Upper lobe of left lung (tissue), 6 donors: Measurements from ENCODE around the gene OBSCN. TPM values are rescaled to one million over a fixed set of nuclear protein-coding genes. Genes with fewer than 3 reads are reported as not detected.

ENCODE experiments used
- ATAC-seq, 2 donors: fragments of 200-7000 bp; cut with Tn5 transposase; one replicate each; pipeline ENCODE4 v1.9.1; 2022; ENCODE audit warnings: mild to moderate bottlenecking in 2 of 2, moderate library complexity in 2 of 2; ENCODE audit not compliant: low FRiP score in 2 of 2
- DNase-seq, 2 donors: peaks; one replicate each; pipeline ENCODE4 v3.0.0-alpha.2; 2019 to 2020
- H3K27ac ChIP-seq, 4 donors: fragments of 200-600 bp; sonication (generic); one replicate each; pipeline ENCODE4 v1.5.1; 2016 to 2019
- H3K27me3 ChIP-seq, 4 donors: fragments of 200-600 bp; sonication (generic); one replicate each; pipeline ENCODE4 v1.5.1; 2017 to 2019
- H3K36me3 ChIP-seq, 4 donors: fragments of 200-600 bp; sonication (generic); one replicate each; pipeline ENCODE4 v1.5.1; 2016 to 2019
- H3K4me1 ChIP-seq, 4 donors: fragments of 200-600 bp; sonication (generic); one replicate each; pipeline ENCODE4 v1.5.1; 2018 to 2019
- H3K4me3 ChIP-seq, 4 donors: fragments of 200-600 bp; sonication (generic); one replicate each; pipeline ENCODE4 v1.5.1; 2017 to 2019; ENCODE audit warnings: mild to moderate bottlenecking in 2 of 4, moderate library complexity in 1 of 4
- H3K9me3 ChIP-seq, 4 donors: fragments of 200-600 bp; sonication (generic); one replicate each; pipeline ENCODE4 v1.5.1; 2018 to 2019
- EP300 ChIP-seq, 4 donors: sonication (generic); formaldehyde crosslinking; IDR thresholded peaks; one replicate each; pipeline ENCODE4 v1.5.1; 2017; ENCODE audit warnings: antibody characterized with exemption in 4 of 4, control low read depth in 2 of 4
- POLR2A ChIP-seq, 4 donors: fragments of 450-650 bp; IDR thresholded peaks; one replicate each; pipeline ENCODE4 v1.5.1; 2016 to 2017; ENCODE audit warnings: antibody characterized with exemption in 4 of 4, mild to moderate bottlenecking in 2 of 4
- POLR2AphosphoS5 ChIP-seq, 2 donors: sonication (generic); formaldehyde crosslinking; IDR thresholded peaks; one replicate each; pipeline ENCODE4 v1.5.1; 2017; ENCODE audit warnings: antibody characterized with exemption in 2 of 2
- WGBS, 2 donors: methylation state at CpG; one replicate each; pipeline ENCODE4 v1.1.5; 2017 to 2018; 5-methylcytosine and 5-hydroxymethylcytosine counted together
- total RNA-seq, 6 donors: library from RNA; depleted of rRNA in 4 of 6; stranded (reverse); fragments of >200 nt in 4 of 6; gene quantifications; one replicate each; pipeline versions ENCODE4 v1.1.0 to v1.2.1, GENCODE V29; 2016 to 2021
- TF ChIP-seq, protein P1 (sequence below), 6 experiments: fragments of 450-650 bp in 4 of 6; fragments of 200-600 bp in 2 of 6; sonication (generic) in 2 of 6; IDR thresholded peaks; one replicate each; pipeline ENCODE4 v1.5.1; 2016 to 2019; ENCODE audit warnings: antibody characterized with exemption in 6 of 6
- donor health status: DM: no; HTN: no; CAD: no; lungs with moderate emphysema.
- donor health status: DM: no; HTN: yes; CAD: no; lungs with severe emphysema.

OBSCN gene
- total RNA-seq, 6 donors from 2014 or later: 15.7 to 160 (median 47.0) TPM

DNA sequence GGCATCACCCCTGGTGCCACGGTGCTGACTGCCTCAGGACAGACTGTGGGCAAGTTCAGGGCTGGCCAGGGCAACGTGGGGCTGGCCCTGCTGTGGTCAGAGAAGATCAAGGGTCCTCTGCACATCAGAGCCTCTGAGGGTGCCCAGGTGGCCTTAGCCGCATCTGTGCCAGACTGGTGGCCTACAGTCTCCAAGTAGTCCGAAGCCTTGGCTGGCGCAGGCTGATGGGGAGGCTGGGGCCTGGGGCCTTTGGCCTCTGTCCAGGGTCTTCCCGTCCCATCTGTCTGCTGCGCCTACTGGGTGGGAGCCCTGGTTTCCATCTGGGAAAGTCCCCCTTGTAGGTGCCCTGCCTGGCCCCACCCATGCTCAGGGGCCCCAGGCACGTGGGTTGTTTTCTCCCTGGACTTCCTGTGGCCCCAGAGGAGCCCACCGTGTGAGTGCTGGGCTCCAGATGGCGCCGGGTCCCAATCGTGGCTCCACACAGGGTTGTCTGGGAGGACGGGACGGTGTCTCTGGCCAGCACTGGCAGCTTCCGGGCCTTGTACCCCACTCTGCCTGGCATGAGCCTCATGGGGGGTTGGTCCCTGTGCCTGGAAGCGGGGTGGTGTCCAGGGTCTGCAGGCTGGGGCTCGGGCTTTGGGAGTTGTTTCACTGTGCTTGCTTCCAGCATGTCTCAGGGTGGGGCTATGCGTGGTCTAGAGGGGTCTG is 32.4 kb upstream of the OBSCN start:
- ATAC-seq: no peak
- no peaks in the 10 kb centered on the region for H3K9me3 ChIP-seq
- H3K27me3 ChIP-seq: no peaks in the 10 kb centered on the region
- WGBS, 2 donors: 64 to 88% methylated on average over 7 to 18 of the region's 18 CpGs
- DNase-seq: no peak
- peaks cover 0 to 12% (median 7%) of the 10 kb centered on the region in 4 donors for H3K36me3 ChIP-seq
- peak overlapping the region; percentile 58 to 86 (median 71) for H3K27ac ChIP-seq
- peaks cover 27 to 48% (median 39%) of the 10 kb centered on the region in 4 donors for H3K4me1 ChIP-seq
- H3K4me3 ChIP-seq: peak overlapping the region in 2 of 4 donors; percentile 34 to 46
- TF ChIP-seq EP300 (IDR thresholded peaks at IDR 0.05) (no peak), POLR2AphosphoS5 (IDR thresholded peaks at IDR 0.05) (no peak), POLR2A (IDR thresholded peaks at IDR 0.05) (no peak)
- TF ChIP-seq, protein P1, sequence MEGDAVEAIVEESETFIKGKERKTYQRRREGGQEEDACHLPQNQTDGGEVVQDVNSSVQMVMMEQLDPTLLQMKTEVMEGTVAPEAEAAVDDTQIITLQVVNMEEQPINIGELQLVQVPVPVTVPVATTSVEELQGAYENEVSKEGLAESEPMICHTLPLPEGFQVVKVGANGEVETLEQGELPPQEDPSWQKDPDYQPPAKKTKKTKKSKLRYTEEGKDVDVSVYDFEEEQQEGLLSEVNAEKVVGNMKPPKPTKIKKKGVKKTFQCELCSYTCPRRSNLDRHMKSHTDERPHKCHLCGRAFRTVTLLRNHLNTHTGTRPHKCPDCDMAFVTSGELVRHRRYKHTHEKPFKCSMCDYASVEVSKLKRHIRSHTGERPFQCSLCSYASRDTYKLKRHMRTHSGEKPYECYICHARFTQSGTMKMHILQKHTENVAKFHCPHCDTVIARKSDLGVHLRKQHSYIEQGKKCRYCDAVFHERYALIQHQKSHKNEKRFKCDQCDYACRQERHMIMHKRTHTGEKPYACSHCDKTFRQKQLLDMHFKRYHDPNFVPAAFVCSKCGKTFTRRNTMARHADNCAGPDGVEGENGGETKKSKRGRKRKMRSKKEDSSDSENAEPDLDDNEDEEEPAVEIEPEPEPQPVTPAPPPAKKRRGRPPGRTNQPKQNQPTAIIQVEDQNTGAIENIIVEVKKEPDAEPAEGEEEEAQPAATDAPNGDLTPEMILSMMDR (IDR thresholded peaks at IDR 0.05): no peak

DNA sequence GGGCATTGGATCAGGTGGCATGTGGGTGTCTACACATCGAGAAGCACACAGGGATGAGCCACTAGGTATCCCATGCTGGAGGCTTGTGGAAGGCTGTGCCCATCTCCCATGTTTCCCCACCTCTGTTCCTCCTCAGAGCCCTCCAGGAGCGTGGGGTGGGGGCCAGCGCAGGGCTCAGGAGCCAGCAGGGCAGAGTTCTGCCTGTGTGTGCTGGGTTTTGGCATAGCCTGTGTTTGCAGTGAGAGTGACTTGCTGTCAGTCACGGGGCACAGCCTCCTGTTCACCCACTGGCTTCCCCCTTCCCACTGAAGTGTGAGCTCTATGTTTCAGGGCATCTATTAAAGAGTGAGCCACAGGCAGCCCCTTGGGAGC is 31.8 kb upstream of the OBSCN start:
- no peak for ATAC-seq
- WGBS, 2 donors: 86% methylated on average over 4 of the region's 4 CpGs; no CpG with 5 or more reads in 1 of the 2 donors
- H3K36me3 ChIP-seq: peaks cover 0 to 12% (median 7%) of the 10 kb centered on the region in 4 donors
- H3K4me1 ChIP-seq: peaks cover 30 to 51% (median 39%) of the 10 kb centered on the region in 4 donors
- DNase-seq: no peak
- H3K27ac ChIP-seq: peak overlapping the region; percentile 33 to 86 (median 71)
- H3K4me3 ChIP-seq: peak overlapping the region in 2 of 4 donors; percentile 34 to 46
- no peaks in the 10 kb centered on the region for H3K27me3 ChIP-seq
- H3K9me3 ChIP-seq: no peaks in the 10 kb centered on the region
- no peak for TF ChIP-seq EP300 (IDR thresholded peaks at IDR 0.05)
- TF ChIP-seq, protein P1 (IDR thresholded peaks at IDR 0.05): no peak
- no peak for TF ChIP-seq POLR2AphosphoS5 (IDR thresholded peaks at IDR 0.05)

DNA sequence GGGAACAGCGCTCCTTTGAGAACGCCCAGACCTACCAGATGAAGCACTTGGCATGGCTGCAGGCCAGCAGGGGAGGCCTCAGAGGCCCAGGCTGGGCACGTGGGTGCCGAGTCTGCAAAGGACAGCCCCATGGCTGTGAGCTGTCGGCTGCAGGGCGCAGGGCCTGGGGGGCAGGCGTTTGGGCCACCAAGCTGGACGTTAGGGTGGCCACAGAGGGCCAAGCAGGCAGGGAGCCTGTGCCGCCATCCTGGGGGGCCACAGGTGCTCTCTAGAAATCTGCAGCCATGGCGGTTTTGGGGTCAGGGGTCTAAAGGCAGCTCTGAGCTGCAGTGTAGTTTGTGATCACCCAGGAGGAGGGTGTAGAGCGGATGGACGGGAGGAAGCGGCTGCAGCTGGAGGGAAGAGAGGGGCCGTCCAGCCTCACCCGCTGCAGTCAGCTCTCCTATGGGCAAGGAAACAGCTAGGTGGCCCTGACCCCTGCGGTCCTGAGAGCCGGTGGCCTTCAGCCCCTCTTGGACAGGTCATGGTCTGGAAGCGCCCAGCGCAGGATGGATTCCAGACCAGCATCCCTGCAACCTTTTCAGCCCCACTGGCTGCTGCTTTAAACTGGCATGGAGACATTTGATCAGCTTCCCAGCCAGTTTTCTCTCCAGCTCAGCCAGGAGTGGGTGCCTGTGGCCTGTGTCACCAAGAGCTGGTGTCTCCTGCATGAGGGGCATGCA is 31.2 kb upstream of the OBSCN start:
- ATAC-seq: no peak
- DNase-seq: peak in 1 of 2 donors; percentile 79
- peak overlapping the region in 2 of 4 donors; percentile 34 to 46 for H3K4me3 ChIP-seq
- H3K4me1 ChIP-seq: peaks cover 31 to 57% (median 41%) of the 10 kb centered on the region in 4 donors
- no peaks in the 10 kb centered on the region for H3K27me3 ChIP-seq
- WGBS, 2 donors: 70 to 92% methylated on average over 9 to 18 of the region's 19 CpGs
- H3K36me3 ChIP-seq: peaks cover 0 to 12% (median 7%) of the 10 kb centered on the region in 4 donors
- no peaks in the 10 kb centered on the region for H3K9me3 ChIP-seq
- H3K27ac ChIP-seq: peak overlapping the region; percentile 33 to 86 (median 71)
- TF ChIP-seq, protein P1 (IDR thresholded peaks at IDR 0.05): no peak
- TF ChIP-seq POLR2A (IDR thresholded peaks at IDR 0.05) (no peak), EP300 (IDR thresholded peaks at IDR 0.05) (no peak), POLR2AphosphoS5 (IDR thresholded peaks at IDR 0.05) (no peak)

DNA sequence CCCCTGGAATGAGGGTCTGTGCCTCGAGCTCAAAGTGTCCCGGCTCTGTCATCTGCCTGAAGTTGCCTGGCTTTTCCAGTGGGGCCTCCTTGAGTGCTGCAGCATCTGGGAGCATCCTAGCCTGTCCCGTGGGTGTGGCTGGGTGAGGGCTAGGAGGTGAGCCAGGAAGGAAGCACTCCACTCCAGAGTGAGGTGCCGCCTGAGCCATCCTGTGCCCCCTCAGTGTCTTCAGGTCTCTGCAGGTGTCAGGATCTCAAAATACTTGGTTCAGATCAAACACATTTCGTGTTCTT is 30.7 kb upstream of the OBSCN start:
- no peaks in the 10 kb centered on the region for H3K9me3 ChIP-seq
- H3K36me3 ChIP-seq: peaks cover 0 to 12% (median 7%) of the 10 kb centered on the region in 4 donors
- TF ChIP-seq, protein P1 (IDR thresholded peaks at IDR 0.05): no peak
- TF ChIP-seq EP300 (IDR thresholded peaks at IDR 0.05) (no peak), POLR2A (IDR thresholded peaks at IDR 0.05) (no peak), POLR2AphosphoS5 (IDR thresholded peaks at IDR 0.05) (no peak)
- H3K4me3 ChIP-seq: peak overlapping the region in 1 of 4 donors; percentile 46
- H3K27me3 ChIP-seq: no peaks in the 10 kb centered on the region
- DNase-seq: no peak
- peak overlapping the region; percentile 33 to 86 (median 71) for H3K27ac ChIP-seq
- peaks cover 31 to 61% (median 43%) of the 10 kb centered on the region in 4 donors for H3K4me1 ChIP-seq
- no peak for ATAC-seq
- WGBS, 2 donors: 72 to 88% methylated on average over 4 to 5 of the region's 5 CpGs
